ENCODE measurements around the gene GJC3. TPM values are rescaled to one million over a fixed set of nuclear protein-coding genes. Genes with fewer than 3 reads are reported as not detected.

Gene GJC3, protein sequence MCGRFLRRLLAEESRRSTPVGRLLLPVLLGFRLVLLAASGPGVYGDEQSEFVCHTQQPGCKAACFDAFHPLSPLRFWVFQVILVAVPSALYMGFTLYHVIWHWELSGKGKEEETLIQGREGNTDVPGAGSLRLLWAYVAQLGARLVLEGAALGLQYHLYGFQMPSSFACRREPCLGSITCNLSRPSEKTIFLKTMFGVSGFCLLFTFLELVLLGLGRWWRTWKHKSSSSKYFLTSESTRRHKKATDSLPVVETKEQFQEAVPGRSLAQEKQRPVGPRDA
- total RNA-seq (2021) (not detected in 2 replicates), Bru-seq, nascent RNA (not detected), BruChase-seq, experiment 1, labeled RNA remaining after a 2-hour chase (not detected), BruChase-seq, experiment 2, labeled RNA remaining after a 6-hour chase (not detected)
- long read RNA-seq: 0 reads

DNA sequence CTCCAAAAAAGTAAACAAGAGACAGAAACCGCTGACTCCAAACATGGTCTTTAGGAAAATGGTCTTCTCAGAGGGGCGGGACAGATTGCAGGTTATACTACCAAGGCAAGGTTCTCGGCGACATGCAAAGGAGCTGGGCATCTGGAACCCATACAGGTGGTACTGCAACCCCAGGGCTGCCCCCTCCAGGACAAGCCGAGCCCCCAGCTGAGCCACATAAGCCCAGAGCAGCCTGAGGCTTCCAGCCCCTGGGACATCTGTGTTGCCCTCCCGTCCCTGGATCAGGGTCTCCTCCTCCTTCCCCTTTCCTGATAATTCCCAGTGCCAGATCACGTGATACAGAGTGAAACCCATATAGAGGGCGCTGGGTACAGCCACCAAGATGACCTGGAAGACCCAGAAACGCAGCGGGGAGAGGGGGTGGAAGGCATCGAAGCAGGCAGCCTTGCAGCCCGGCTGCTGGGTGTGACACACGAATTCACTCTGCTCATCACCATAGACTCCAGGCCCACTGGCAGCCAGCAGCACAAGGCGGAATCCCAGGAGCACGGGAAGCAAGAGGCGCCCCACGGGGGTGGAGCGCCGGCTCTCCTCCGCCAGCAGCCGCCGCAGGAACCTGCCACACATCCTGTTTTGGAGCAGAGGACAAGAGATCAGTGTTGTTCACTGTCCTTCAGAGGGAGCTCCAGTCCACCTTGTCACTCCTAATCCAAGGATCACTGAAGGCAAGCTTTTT lies at the start of gene GJC3:
Gene GJC3 (minus strand): TSS at position 627 of the 736 bp plus-strand sequence. CDS start 0 bp downstream, at position 627.
- Histone ChIP-seq H3K27ac (ENCODE audit: low read depth, low read length, poor library complexity, severe bottlenecking) (no peak within 1 kb of the TSS), H3K4me1 (ENCODE audit: insufficient read depth, low read length, poor library complexity, severe bottlenecking) (peaks cover 5% of the 10 kb centered on the region), H3K9me3 (ENCODE audit: low read depth, low read length, poor library complexity, severe bottlenecking) (no peaks in the 10 kb centered on the region), H3K4me3 (ENCODE audit: low read depth, low read length, poor library complexity, severe bottlenecking) (peak within 1 kb of the TSS; percentile 18), H3K36me3 (ENCODE audit: insufficient read depth, low read length, poor library complexity, severe bottlenecking) (no peaks in the 10 kb centered on the region), H3K27me3 (replicated peaks; ENCODE audit: insufficient read depth, low read depth, low read length, poor library complexity) (peaks cover 61% of the 10 kb centered on the region)
- TF ChIP-seq CTCF (conservative IDR thresholded peaks at IDR 0.05; ENCODE audit: low read depth, low read length) (peak; percentile 48), EZH2 (IDR thresholded peaks at IDR 0.05; ENCODE audit: borderline replicate concordance, low read depth, low read length, poor library complexity, severe bottlenecking) (no peak)
- intact Hi-C loops (cut with micrococcal nuclease; ENCODE audit: unreplicated experiment): no loop called here
- ChIA-PET POLR2A (ENCODE audit: low non-redundant PET) (no interaction called here), CTCF (no interaction called here)
- no TSS peak for BruUV-seq (replicated peaks)
- peak; percentile 59 for DNase-seq (ENCODE audit: low spot score)

- peaks cover 11% of the 10 kb centered on the region for H3K27me3 ChIP-seq (replicated peaks; ENCODE audit: insufficient read depth, low read depth, low read length, poor library complexity)
- H3K27ac ChIP-seq (ENCODE audit: low read depth, low read length, poor library complexity, severe bottlenecking): no peak overlapping the region
- H3K36me3 ChIP-seq (ENCODE audit: insufficient read depth, low read length, poor library complexity, severe bottlenecking): no peaks in the 10 kb centered on the region
- no peaks in the 10 kb centered on the region for H3K9me3 ChIP-seq (ENCODE audit: low read depth, low read length, poor library complexity, severe bottlenecking)
- intact Hi-C loops (cut with micrococcal nuclease; ENCODE audit: unreplicated experiment): loop anchor here (5.0 kb wide), 1 partner anchor 156 kb away; no protein-coding TSS in a partner anchor
- ChIA-PET POLR2A (ENCODE audit: low non-redundant PET) (no interaction called here), CTCF (no interaction called here)
- H3K4me3 ChIP-seq (ENCODE audit: low read depth, low read length, poor library complexity, severe bottlenecking): no peak overlapping the region
- DNase-seq (ENCODE audit: low spot score): no peak
- BruUV-seq (replicated peaks): no TSS peak
- TF ChIP-seq CTCF (conservative IDR thresholded peaks at IDR 0.05; ENCODE audit: low read depth, low read length) (no peak), EZH2 (IDR thresholded peaks at IDR 0.05; ENCODE audit: borderline replicate concordance, low read depth, low read length, poor library complexity, severe bottlenecking) (no peak)
- H3K4me1 ChIP-seq (ENCODE audit: insufficient read depth, low read length, poor library complexity, severe bottlenecking): no peaks in the 10 kb centered on the region
These were observed 47.2 kb upstream of the GJC3 start for GRCh38 chr7:99976626-99977025.

GRCh38 chr7:99975782-99976521 lies 46.5 kb upstream of the GJC3 start, which contains the start of gene AZGP1:
Gene AZGP1, minus strand, starts transcription at chr7:99976031. Its CDS starts 11 bp downstream, at chr7:99976020.
- intact Hi-C loops (cut with micrococcal nuclease; ENCODE audit: unreplicated experiment): loop anchor here (5.0 kb wide), 1 partner anchor 156 kb away; no protein-coding TSS in a partner anchor
- CTCF ChIA-PET: no interaction called here
- Histone ChIP-seq H3K27me3 (replicated peaks; ENCODE audit: insufficient read depth, low read depth, low read length, poor library complexity) (peaks cover 11% of the 10 kb centered on the region), H3K4me3 (ENCODE audit: low read depth, low read length, poor library complexity, severe bottlenecking) (no peak within 1 kb of the TSS), H3K9me3 (ENCODE audit: low read depth, low read length, poor library complexity, severe bottlenecking) (no peaks in the 10 kb centered on the region), H3K36me3 (ENCODE audit: insufficient read depth, low read length, poor library complexity, severe bottlenecking) (no peaks in the 10 kb centered on the region), H3K4me1 (ENCODE audit: insufficient read depth, low read length, poor library complexity, severe bottlenecking) (no peaks in the 10 kb centered on the region), H3K27ac (ENCODE audit: low read depth, low read length, poor library complexity, severe bottlenecking) (no peak within 1 kb of the TSS)
- POLR2A ChIA-PET (ENCODE audit: low non-redundant PET): no interaction called here
- DNase-seq (ENCODE audit: low spot score): no peak
- no TSS peak for BruUV-seq (replicated peaks)
- no peak for TF ChIP-seq EZH2 (IDR thresholded peaks at IDR 0.05; ENCODE audit: borderline replicate concordance, low read depth, low read length, poor library complexity, severe bottlenecking)
